IPS DF 6.9 (cell line): ENCODE results near the gene TNS1.

ENCODE experiments used
- DNase-seq: peaks from one replicate; pipeline ENCODE4 v3.0.0-alpha.2; 2013; ENCODE audit warnings: low read depth, low spot score
- H3K27ac ChIP-seq: one replicate; pipeline ENCODE4 v1.5.1; 2013; ENCODE audit warnings: low read length, control low read depth
- H3K27me3 ChIP-seq: 2 replicates; pipeline ENCODE4 v1.6.1; 2013; ENCODE audit warnings: mild to moderate bottlenecking, low read length; ENCODE audit not compliant: control insufficient read depth, insufficient read depth
- H3K36me3 ChIP-seq: 2 replicates; pipeline ENCODE4 v1.6.1; 2013; ENCODE audit warnings: low read length; ENCODE audit not compliant: control insufficient read depth, insufficient read depth
- H3K4me1 ChIP-seq: 2 replicates; pipeline ENCODE4 v1.6.1; 2013; ENCODE audit warnings: low read length; ENCODE audit not compliant: control insufficient read depth, insufficient read depth
- H3K4me3 ChIP-seq: 2 replicates; pipeline ENCODE4 v1.5.1; 2013; ENCODE audit warnings: mild to moderate bottlenecking, low read length
- H3K9me3 ChIP-seq: 2 replicates; pipeline ENCODE4 v1.6.1; 2013; ENCODE audit warnings: low read length, inconsistent platforms; ENCODE audit not compliant: control insufficient read depth, insufficient read depth
- WGBS: extraction: QIAGEN DNeasy Blood & Tissue Kit; methylation state at CpG from one replicate; pipeline ENCODE4 v1.1.7; 2013; ENCODE audit warnings: mixed read lengths, missing lambda C conversion rate; ENCODE audit not compliant: insufficient read length, insufficient coverage; 5-methylcytosine and 5-hydroxymethylcytosine counted together

The TNS1 gene

GRCh38 chr2:218015586-218016521, 13.1 kb upstream of the TNS1 start:
- DNase-seq, result no peak
- Histone ChIP-seq H3K27me3 (peaks cover 4% of the 10 kb centered on the region; the same call in 1 of the 2 replicates), H3K36me3 (no peaks in the 10 kb centered on the region), H3K27ac (no peak overlapping the region), H3K4me1 (peaks cover 4% of the 10 kb centered on the region), H3K9me3 (no peaks in the 10 kb centered on the region), H3K4me3 (no peak overlapping the region)
- WGBS, result no CpG with 5 or more reads among the region's 11 CpGs

- no peak overlapping the region for H3K4me3 ChIP-seq
- H3K27me3 ChIP-seq, result peaks cover 10% of the 10 kb centered on the region; the same call in 1 of the 2 replicates
- no peaks in the 10 kb centered on the region for H3K9me3 ChIP-seq
- peaks cover 6% of the 10 kb centered on the region for H3K4me1 ChIP-seq
- H3K27ac ChIP-seq, result no peak overlapping the region
- DNase-seq, result no peak
- H3K36me3 ChIP-seq, result no peaks in the 10 kb centered on the region
- no CpG with 5 or more reads among the region's 4 CpGs for WGBS
These were observed 12.2 kb upstream of the TNS1 start for GRCh38 chr2:218014706-218015585.

- Histone ChIP-seq H3K36me3 (no peaks in the 10 kb centered on the region), H3K4me1 (peaks cover 6% of the 10 kb centered on the region), H3K27me3 (peaks cover 19% of the 10 kb centered on the region; the same call in 1 of the 2 replicates), H3K27ac (no peak overlapping the region), H3K9me3 (no peaks in the 10 kb centered on the region), H3K4me3 (no peak overlapping the region)
- DNase-seq, result no peak
- WGBS, result no CpG with 5 or more reads among the region's 2 CpGs
These were observed 10.5 kb upstream of the TNS1 start for GRCh38 chr2:218013289-218013688.

DNA sequence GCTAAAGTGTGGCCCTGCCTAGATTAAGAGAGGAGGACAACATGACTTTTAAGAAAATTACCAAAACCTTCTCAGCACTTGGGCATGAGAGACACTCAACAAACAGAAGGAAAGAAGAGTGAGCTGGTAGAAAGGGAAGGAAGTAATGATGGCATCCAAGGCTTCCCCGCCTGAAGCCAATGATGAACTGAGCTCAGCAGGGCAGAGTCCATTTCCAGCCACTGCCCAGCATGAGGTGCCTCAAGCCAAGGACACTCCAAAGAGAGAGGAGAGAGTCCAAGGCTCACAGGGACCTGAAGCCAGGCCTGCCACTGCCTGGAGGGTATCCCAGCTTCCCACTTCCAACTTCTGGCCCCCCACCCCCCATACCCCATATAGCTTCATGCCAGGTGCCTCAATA, 9.5 kb upstream of the TNS1 start:
- Histone ChIP-seq H3K36me3 (no peaks in the 10 kb centered on the region), H3K27ac (no peak overlapping the region), H3K27me3 (peaks cover 19% of the 10 kb centered on the region; the same call in 1 of the 2 replicates), H3K4me3 (no peak overlapping the region), H3K4me1 (peaks cover 6% of the 10 kb centered on the region), H3K9me3 (no peaks in the 10 kb centered on the region)
- WGBS, result no CpG with 5 or more reads among the region's 1 CpG
- DNase-seq, result no peak

DNA sequence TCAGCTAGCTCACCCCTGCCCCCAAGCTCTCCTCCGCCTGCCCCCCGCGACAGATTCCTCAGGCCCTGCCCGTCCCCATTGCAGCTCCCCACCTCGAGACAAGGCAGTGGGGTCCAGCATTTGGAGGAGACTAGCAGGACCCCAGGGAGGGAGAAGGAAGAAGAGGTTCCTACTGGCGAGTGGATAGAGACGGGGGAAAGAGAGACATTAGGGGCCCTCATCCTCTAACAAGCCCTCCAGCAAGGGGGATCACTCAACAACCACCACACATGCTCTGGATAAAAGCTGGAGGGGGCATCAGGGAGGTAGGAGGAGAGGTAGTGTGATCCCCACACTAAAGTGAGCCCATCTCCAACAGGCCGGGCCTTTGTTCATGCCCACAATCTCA, 8.9 kb upstream of the TNS1 start:
- WGBS, result no CpG with 5 or more reads among the region's 8 CpGs
- peaks cover 6% of the 10 kb centered on the region for H3K4me1 ChIP-seq
- peaks cover 19% of the 10 kb centered on the region; the same call in 1 of the 2 replicates for H3K27me3 ChIP-seq

DNA sequence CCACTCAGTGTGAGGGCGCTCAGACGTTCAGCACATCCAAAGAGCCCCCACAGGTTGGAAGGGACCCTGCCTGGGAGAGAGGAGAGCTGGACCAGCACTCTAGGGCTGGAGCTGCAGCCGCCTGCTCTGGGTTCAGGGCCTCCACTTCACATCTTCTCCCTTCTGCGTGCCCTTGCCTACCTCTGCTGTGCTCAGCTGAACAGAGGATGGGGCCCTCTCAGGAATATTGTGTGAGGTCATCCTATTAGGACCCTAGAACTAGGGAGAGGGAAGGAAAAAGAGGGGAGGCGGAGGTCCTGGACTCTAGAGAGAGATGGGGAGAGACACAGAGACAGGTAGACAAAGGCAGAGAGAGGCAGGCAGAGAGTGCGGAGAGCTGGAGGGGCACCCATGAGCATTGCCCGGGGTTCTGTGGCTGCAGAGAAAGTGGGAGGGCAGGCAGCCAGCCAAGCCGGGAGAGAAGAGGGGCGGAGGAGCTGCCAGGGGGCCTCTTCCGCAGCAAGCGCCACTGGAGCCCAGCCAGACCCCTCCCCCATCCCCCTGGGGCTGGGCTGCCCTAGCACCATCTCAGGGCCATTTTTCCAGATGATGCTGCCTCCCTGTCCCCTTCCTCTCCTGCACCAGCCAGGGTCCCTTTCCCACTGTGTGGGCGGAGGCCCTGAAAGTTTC, 8.3 kb upstream of the TNS1 start:
- no peak for DNase-seq
- Histone ChIP-seq H3K27ac (no peak overlapping the region), H3K4me3 (no peak overlapping the region), H3K9me3 (no peaks in the 10 kb centered on the region), H3K4me1 (peaks cover 6% of the 10 kb centered on the region), H3K36me3 (no peaks in the 10 kb centered on the region), H3K27me3 (peaks cover 19% of the 10 kb centered on the region; the same call in 1 of the 2 replicates)
- WGBS, result no CpG with 5 or more reads among the region's 12 CpGs

More for the DNA sequence above, 8.9 kb upstream of the TNS1 start:
- no peaks in the 10 kb centered on the region for H3K36me3 ChIP-seq
- no peak for DNase-seq
- H3K27ac ChIP-seq, result no peak overlapping the region
- H3K4me3 ChIP-seq, result no peak overlapping the region
- no peaks in the 10 kb centered on the region for H3K9me3 ChIP-seq

DNA sequence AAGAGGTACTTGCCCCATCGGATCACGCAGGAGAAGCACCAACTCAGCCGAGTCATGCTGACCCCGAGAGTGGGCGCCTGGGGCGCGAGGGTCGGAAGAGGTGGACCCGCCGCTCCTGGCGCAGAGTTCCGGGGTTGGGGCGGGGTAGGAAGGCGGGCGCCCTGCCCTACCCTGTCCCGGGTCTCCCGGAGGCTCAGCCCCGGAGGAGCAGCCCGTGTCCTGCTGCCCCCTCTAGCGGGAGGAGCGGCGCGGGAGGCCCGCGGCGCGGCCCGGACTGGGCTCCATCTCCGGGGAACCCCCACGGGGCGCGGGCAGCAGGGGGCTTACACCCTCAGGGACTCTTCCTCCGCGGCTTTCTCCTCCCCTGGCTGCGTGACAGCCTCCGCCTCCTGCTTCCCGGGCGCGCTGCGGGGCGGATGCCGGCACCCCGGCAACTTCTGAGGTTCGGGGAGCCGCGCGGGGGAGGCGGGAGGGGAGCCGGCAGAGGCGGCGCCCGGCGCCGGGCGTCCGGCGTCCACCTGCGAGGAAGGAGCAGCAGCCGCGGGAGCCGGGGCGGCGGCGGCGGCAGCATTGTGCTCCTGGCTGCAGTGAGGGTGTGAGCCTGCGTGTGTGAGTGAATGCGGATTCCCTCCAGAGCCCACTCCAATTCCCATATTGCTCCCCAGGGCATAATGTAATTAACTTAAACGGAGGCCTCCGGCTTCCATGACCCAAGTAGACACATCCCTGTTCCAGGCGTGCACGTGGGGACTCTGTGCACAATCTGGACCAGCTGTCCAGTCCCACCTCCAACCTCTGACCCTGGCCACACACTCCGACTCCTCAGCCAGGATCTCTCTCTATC, 7.6 kb upstream of the TNS1 start:
- Histone ChIP-seq H3K27me3 (peaks cover 19% of the 10 kb centered on the region; the same call in 1 of the 2 replicates), H3K27ac (no peak overlapping the region), H3K9me3 (no peaks in the 10 kb centered on the region), H3K36me3 (no peaks in the 10 kb centered on the region), H3K4me1 (peaks cover 6% of the 10 kb centered on the region), H3K4me3 (peak overlapping the region; percentile 69)
- no peak for DNase-seq
- no CpG with 5 or more reads among the region's 72 CpGs for WGBS

- no peak for DNase-seq
- H3K4me1 ChIP-seq, result peaks cover 6% of the 10 kb centered on the region
- no peaks in the 10 kb centered on the region for H3K9me3 ChIP-seq
- peak overlapping the region; percentile 69; the same call in 1 of the 2 replicates for H3K4me3 ChIP-seq
- no CpG with 5 or more reads among the region's 20 CpGs for WGBS
- H3K27ac ChIP-seq, result no peak overlapping the region
- peaks cover 19% of the 10 kb centered on the region; the same call in 1 of the 2 replicates for H3K27me3 ChIP-seq
- no peaks in the 10 kb centered on the region for H3K36me3 ChIP-seq
These were observed 7.0 kb upstream of the TNS1 start for GRCh38 chr2:218009765-218010139.

DNA sequence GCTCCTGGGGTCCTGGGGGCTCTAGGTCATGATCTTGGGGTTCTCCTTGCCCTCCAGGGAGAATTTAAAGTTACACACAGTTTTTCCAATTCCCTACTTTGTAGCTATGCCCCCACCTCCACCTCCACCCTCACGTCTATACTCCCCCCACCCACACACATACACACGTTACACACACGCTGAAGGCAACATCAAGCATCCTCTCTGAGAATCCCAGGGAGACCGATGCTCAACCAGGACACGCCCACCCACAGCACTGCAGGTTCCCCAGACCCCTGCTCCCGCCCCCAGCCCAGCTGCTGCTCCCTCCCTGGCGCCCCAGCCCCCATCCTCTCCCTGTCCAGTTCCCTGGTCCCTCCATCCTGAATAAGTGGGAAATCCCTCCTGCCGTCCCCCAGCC, 6.4 kb upstream of the TNS1 start:
- H3K36me3 ChIP-seq, result no peaks in the 10 kb centered on the region
- H3K27me3 ChIP-seq, result peaks cover 19% of the 10 kb centered on the region; the same call in 1 of the 2 replicates
- H3K4me1 ChIP-seq, result peaks cover 6% of the 10 kb centered on the region
- no peak overlapping the region for H3K27ac ChIP-seq
- no peak for DNase-seq
- no peaks in the 10 kb centered on the region for H3K9me3 ChIP-seq
- no CpG with 5 or more reads among the region's 8 CpGs for WGBS
- peak overlapping the region; percentile 69; the same call in 1 of the 2 replicates for H3K4me3 ChIP-seq
